NCI-H128 (cell line): ENCODE data around the gene ZMYND19.
A peak's percentile ranks its signal among the peaks of the same experiment; 100 is the strongest.
"Not testable (repeated sequence)": the region's sequence is repeated elsewhere in the genome, so short reads cannot be mapped to it uniquely, and the experiment has no call there.

Experiments
- DNase-seq: peaks from one replicate; lab custom pipeline; 2025; ENCODE audit not compliant: unreplicated experiment; lab: John Stamatoyannopoulos, UW

ZMYND19 gene

DNA sequence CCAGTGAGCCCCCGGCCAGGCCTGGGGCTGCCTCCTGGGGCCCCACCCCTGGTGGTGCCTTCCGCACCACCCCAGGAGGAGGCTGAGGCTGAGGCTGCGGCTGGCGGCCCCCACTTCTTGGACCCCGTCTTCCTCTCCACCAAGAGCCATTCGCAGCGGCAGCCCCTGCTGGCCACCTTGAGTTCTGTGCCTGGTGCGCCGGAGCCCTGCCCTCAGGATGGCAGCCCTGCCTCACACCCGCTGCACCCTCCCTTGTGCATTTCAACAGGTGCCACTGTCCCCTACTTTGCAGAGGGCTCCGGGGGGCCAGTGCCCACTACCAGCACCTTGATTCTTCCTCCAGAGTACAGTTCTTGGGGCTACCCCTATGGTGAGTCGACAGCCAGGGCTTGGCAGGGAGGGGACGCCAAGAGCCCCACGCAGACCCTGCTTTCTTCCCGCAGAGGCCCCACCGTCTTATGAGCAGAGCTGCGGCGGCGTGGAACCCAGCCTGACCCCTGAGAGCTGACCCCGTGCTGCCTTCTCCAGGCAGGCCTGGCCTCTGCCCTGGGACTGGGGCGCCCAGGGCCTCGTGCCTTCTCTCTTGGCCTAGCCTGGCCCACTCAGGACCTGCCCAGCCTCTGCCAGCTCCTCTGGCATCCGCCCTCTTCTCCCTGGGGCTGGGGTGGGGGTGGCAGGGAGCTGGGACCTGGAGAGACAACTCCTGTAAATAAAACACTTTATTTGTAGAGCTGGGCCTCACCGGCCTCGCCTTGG lies 24.5 kb upstream of the ZMYND19 start:
- DNase-seq: no peak

- DNase-seq: no peak
Measured at GRCh38 chr9:137613738-137614523, 23.6 kb upstream of the ZMYND19 start.

DNA sequence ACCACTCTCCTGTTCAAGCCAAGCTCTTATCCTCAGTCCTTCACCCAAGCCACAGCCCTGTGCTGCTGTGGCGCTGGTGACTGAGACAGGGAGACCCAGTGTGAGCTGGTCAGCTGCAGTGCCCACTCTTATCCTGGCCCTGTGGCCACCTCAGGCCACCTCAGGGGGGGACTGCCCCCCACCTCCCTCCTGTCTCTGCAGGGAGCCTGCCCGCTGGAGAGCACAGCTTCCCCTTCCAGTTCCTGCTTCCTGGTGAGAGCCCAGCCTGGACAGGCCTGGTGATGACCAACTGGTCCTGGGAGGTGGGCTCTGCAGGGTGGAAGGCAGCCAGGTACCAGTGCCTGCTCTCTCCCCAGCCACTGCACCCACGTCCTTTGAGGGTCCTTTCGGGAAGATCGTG lies 22.9 kb upstream of the ZMYND19 start:
- no peak for DNase-seq

- DNase-seq: no peak
Measured at GRCh38 chr9:137612741-137613142, 22.4 kb upstream of the ZMYND19 start.

DNA sequence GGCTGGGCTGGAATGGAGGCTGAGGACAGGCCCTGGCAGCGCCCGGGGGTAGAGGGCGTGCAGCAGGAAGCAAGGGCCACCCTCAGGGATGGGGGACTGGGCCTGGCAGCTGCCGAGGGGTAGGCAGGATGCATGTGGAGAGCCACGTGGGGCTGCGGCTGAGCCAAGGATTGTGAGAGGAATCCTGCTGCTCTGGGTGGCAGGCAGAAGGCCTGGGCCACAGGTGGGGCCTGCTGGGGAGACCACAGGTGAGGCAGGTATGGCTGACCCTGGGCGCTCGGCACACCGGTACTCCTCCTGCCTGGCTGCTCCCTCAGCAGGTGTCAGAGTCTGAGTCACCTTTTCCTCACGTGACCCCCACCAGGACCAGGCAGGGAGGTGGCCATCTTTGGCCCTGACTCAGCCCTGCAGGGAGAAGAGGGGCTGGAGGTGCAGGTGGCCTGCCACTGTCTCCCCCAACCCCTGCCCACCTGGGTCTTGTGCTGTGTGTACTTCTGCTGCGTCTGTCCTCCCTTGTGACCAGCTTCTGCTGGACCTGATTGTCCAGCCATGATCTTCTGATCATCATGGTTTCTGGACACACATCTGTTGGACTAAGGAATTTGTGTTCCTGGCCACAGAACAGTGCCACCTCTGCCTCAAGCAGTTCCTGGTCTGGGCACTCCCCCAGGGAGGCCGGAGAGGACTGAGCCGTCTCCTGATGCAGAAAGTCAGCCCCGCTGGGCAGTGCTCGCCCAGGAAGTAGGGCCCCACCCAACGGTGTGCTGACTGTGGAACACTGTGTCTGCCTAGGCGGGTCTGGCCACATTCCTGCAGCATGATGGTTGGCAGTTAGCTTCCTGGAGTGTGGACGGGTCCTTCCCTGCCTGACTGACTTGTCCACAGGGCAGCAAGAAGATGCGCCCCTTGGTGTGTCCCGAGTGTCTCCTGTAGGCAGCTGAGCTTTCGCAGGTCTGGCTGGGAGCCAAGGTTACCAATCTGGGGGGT lies 21.6 kb upstream of the ZMYND19 start:
- DNase-seq: no peak

- DNase-seq: no peak
Measured at GRCh38 chr9:137610944-137611343, 20.6 kb upstream of the ZMYND19 start.

DNA sequence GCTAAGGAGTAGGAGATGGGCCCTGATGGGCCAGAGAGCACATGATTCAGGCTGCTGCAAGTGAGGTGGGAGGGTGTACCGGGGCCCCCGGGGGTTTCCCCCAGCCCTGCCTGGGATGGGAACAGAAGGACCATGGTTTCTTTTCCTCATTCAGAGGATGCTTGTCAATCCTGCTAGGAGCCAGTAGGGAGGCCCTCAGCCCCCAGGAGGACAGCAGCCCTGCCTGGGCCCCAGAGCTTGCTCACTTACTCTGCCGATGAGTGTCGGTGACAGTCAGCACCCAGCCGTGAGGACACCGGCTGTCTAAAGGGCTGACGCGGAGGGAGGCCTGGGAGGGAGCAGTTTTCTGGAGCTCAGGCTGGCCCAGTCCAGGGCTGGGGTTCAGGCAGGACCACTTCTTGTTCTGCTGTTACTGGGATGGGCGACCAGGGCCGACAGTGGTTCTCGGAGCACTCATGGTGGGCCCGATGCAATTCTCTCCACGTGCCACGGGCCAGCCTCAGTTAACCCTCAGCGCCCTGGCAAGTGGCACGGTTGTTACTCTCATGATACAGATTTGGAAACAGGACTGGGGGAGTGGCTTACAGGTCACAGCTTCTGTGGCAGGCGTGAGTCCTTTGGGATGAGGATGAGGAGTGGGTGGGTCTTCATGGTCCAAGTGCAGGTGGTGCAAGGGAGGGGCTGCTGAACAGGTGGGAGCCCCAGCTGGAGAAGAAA lies 17.0 kb upstream of the ZMYND19 start:
- no peak for DNase-seq

DNA sequence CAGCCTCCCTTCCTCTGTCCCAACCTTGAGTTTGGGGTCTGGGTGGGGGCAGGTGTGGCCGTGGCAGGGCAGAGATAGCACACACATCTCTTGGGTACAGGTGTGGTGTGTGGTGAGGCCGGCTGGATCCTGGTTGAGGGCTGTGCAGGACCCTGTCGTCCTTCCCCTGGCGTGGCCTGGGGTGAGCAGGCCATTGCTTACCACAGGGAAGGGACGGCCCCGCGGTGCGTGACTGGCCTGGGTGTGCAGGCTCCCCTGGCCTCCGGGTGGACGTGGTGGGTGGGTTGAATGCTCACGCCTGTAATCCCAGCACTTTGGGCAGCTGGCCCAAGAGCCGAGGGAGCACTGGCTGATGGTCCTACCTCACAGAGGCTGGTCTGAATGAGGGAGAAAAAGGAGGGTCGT lies 16.4 kb upstream of the ZMYND19 start:
- no peak for DNase-seq

DNA sequence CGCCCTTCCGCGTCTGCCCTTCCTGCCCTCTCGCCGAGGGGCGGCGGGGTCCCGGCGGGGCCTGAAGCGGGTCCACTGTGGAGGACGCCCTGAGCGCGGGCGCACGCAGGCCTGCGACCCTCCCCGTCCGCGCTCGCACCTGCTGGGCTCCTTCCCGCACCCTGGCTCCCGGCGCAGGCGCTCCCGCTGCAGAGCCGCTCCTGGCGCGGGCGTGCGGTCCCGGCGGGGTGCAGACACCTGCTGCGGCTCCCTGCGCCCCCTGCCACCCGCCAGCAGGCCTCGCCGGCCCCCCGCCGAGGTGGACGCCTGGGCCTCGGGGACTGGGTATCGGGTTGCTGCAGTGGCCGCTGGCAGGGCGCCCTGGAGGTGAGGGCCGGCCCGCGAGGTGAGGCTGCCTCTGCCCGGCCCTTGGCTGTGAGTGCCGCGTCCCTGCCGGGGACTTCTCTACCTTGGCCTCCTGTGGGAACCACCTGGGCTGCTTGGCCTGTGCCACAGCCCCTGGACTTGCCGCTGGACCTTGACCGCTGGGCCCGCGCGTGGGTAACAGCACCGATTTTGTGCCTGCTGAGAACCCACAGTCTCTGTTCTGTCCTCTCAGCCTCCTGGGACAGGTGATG lies 15.8 kb upstream of the ZMYND19 start:
- DNase-seq: no peak

DNA sequence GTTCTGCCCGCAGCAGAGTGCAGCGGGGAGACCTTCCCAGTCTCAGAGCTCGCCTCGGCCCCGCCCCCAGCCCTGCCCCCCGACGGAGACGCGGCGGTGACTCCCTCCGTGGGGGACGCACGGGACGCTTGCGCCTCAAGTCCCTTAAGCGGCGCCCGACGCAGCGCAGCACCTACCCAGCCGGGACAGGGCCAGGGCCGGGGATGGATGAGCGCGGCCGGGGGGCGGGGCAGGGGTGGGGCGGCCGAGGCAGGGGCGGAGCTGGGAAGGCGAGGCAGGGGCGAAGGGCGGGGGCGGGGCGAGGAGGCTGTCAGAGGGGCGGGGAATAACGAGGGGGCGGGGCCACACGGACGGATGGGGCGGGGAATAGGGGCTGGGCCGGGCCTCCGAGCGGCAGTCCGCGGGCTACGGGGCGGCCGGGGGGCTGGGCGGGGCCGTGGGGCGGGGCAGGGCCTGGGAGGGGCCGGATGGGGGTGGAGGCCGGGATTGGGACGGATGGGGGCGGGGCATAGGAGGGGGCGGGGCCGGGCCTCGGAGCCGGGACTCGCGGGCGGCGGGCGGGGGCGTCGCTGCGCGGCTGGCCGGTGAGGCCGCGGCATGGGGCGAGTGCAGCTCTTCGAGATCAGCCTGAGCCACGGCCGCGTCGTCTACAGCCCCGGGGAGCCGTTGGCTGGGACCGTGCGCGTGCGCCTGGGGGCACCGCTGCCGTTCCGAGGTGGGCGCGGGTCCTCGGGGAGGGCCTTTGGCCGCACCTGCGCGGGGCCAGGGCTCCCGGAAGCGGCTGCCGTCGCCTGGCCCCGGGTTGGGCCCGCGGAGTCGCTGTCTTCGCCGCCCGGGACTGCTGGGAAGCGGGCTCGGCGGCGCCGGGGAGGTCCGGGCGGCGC lies 15.1 kb upstream of the ZMYND19 start, which contains the start of gene ARRDC1:
TSS of gene ARRDC1 (plus strand) at position 566 of the 884 bp plus-strand sequence. CDS start at position 598, 32 bp downstream.
- DNase-seq: peak; percentile 48

DNA sequence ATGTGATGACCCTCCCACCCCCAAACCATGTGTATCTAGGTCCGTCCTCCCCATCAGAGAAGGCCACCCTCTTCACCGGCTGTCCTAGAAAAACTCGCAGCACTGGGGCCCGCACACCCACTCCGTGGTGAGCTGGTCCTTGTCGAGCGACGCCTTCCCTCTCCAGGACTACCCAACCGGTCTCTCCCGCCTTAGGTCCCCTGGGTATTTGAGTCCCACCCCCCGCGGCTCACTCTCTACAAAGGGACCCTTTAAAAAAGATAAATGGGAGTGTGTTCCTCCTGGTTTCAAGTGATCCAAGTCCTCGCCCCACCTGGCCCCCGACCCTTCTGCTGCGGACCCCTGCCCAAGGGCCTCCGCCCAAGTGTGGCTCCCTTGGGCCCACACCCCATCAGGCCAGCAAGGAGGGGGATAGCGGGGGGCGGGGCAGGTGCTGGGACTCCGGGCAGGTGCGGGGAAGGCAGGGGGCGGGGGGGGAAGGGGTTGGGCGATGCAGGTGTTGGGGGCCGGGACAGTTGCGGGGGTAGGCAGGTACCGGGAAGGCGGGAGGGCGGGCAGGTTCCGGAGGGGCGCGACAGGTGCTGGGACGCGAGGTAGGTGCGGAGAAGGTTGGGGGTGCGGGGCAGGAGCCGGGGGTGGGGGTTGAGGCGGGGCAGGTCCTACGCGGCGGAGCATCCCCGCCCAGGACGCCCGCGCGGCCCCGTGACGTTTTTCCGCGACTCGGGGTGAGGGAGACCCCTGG lies 14.2 kb upstream of the ZMYND19 start:
- DNase-seq: no peak

DNA sequence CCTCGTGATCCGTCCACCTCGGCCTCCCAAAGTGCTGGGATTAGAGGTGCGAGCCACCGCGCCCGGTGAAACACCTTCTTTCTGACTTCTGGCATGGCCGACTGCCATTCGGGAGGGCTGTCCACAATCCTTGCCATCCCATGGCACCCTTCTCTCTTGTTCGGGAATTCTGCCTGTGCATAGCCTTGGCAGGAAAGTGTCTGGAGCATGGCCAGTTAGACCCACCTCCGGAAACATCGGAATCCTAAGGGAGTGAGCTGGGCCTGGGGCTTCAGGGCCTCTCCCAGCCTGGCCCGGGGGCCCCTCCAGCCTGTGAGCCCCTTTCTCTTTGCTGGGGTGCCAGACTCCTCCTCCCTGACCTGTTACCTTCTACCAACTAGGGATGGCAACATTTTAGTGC lies 13.6 kb upstream of the ZMYND19 start:
- DNase-seq: no peak

GRCh38 chr9:137602661-137603060 lies 12.3 kb upstream of the ZMYND19 start:
- DNase-seq: no peak

DNA sequence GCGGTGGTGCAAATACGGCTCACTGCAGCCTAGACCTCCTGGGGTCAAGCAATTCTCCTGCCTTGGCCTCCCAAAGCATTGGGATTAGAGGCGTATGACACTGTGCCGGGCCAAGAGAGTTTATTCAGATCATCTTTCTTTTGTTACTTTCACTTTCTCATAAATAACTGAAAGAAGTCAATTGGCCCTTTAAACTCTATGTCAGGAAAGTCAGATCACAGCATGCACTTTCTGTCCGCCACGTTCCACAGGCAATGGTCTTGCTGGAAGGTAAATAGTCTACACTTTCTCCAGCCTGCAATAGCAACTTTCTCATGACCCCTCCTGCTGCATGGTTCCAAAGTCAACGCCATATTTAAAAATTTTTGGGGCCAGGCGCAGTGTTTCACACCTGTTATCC lies 8.6 kb upstream of the ZMYND19 start:
- DNase-seq: no peak

DNA sequence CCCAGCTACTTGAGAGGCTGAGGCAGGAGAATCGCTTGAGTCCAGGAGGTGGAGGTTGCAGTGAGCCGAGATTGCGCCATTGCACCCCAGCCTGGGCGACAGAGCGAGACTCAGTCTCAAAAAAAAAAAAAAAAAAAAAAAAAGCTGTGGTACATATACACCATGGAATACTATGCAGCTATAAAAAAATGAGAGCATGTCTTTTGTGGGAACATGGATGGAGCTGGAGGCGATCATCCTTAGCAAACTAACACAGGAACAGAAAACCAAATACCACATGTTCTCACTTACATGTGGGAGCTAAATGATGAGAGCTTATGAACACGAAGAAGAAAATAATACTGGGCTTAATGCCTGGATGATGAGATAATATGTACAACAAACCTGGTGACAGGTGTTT lies 6.3 kb upstream of the ZMYND19 start:
- not testable (repeated sequence) for DNase-seq

DNA sequence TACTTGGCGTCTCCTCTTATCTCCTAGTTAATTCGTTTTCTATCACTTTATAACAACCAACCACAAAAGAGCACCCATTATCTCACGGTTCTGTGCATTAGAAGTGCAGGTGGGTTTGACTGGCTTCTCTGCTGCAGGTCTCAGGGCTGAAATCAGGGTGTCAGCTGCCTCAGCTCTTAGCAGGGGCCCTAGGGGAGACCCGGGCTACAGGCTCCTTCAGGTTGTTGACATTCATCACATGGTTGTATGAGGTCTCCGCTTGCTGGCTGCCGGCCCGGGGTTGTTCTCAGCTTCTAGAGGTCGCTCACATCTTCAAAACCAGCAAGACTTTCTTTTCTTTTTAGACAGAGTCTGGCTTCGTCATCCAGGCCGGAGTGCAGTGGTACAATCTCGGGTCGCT lies 2.9 kb upstream of the ZMYND19 start:
- no peak for DNase-seq

GRCh38 chr9:137592767-137593166 lies 2.5 kb upstream of the ZMYND19 start:
- DNase-seq: no peak

GRCh38 chr9:137590123-137590468 lies 216 bp downstream of the ZMYND19 start:
- DNase-seq: no peak
